Measurements from ENCODE around the gene LDLRAD4. TPM values are rescaled to one million over a fixed set of nuclear protein-coding genes. Genes with fewer than 3 reads are reported as not detected.

The LDLRAD4 gene
- total RNA-seq, 1 donor, result 50.9 TPM

- Histone ChIP-seq H3K4me3 (ENCODE audit: low read length) (no peak overlapping the region), H3K9me3 (ENCODE audit: low read depth, low read length) (no peaks in the 10 kb centered on the region), H3K27me3 (ENCODE audit: insufficient read depth, low read length) (no peaks in the 10 kb centered on the region), H3K4me1 (ENCODE audit: insufficient read depth, low read length) (peaks cover 25% of the 10 kb centered on the region)
Measured at GRCh38 chr18:13435586-13436333, 217.2 kb downstream of the LDLRAD4 start.

DNA sequence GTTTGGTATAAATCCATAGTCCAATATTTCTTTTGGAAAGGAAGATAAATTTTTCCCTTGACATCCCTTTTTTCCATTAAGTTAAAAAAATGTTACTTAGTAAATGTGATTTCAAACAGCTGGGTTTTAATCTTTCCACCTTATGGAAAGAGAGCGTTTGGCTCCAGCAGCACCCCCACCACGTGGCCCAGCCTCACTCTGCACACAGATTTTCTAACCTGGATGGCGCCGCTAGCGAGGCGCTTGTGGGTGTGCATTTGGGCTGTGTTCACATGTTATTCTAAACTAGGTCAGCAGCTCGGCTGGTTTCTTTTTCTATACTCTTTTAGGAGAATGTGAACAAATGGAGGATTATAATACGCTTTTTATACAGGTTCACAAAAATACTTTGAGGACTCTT is 218.0 kb downstream of the LDLRAD4 start:
- Histone ChIP-seq H3K4me1 (ENCODE audit: insufficient read depth, low read length) (peaks cover 25% of the 10 kb centered on the region), H3K4me3 (ENCODE audit: low read length) (no peak overlapping the region), H3K9me3 (ENCODE audit: low read depth, low read length) (no peaks in the 10 kb centered on the region), H3K27me3 (ENCODE audit: insufficient read depth, low read length) (no peaks in the 10 kb centered on the region)

DNA sequence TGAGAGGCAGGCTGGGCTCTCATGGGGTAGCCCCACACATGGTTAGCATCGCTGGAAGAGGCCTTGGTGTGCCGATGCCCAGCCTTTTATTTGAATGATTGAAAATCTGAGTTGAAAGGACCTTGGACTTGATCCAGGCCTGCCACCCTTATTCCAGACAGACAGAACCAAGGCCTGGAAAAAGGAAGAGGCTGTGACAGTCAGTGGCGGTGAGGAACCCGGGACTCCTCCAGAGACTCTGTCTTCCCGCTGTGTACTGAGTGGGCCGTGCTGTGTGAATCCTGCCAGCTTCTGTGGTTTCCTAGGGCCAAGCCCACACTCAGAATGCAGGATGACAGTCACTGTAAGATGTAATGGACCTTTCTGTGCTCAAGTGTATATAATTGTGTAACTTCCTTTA is 218.5 kb downstream of the LDLRAD4 start:
- no peak overlapping the region for H3K4me3 ChIP-seq (ENCODE audit: low read length)
- peaks cover 25% of the 10 kb centered on the region for H3K4me1 ChIP-seq (ENCODE audit: insufficient read depth, low read length)
- H3K9me3 ChIP-seq (ENCODE audit: low read depth, low read length), result no peaks in the 10 kb centered on the region
- no peaks in the 10 kb centered on the region for H3K27me3 ChIP-seq (ENCODE audit: insufficient read depth, low read length)

GRCh38 chr18:13437796-13438506 is 219.4 kb downstream of the LDLRAD4 start:
- Histone ChIP-seq H3K4me1 (ENCODE audit: insufficient read depth, low read length) (peaks cover 25% of the 10 kb centered on the region), H3K4me3 (ENCODE audit: low read length) (no peak overlapping the region), H3K27me3 (ENCODE audit: insufficient read depth, low read length) (no peaks in the 10 kb centered on the region), H3K9me3 (ENCODE audit: low read depth, low read length) (no peaks in the 10 kb centered on the region)

- Histone ChIP-seq H3K9me3 (ENCODE audit: low read depth, low read length) (no peaks in the 10 kb centered on the region), H3K4me3 (ENCODE audit: low read length) (no peak overlapping the region), H3K4me1 (ENCODE audit: insufficient read depth, low read length) (peaks cover 25% of the 10 kb centered on the region), H3K27me3 (ENCODE audit: insufficient read depth, low read length) (no peaks in the 10 kb centered on the region)
Measured at GRCh38 chr18:13438507-13439056, 220.0 kb downstream of the LDLRAD4 start.

GRCh38 chr18:13439461-13439860 is 220.9 kb downstream of the LDLRAD4 start:
- Histone ChIP-seq H3K27me3 (ENCODE audit: insufficient read depth, low read length) (no peaks in the 10 kb centered on the region), H3K4me1 (ENCODE audit: insufficient read depth, low read length) (peaks cover 25% of the 10 kb centered on the region), H3K9me3 (ENCODE audit: low read depth, low read length) (no peaks in the 10 kb centered on the region), H3K4me3 (ENCODE audit: low read length) (no peak overlapping the region)

DNA sequence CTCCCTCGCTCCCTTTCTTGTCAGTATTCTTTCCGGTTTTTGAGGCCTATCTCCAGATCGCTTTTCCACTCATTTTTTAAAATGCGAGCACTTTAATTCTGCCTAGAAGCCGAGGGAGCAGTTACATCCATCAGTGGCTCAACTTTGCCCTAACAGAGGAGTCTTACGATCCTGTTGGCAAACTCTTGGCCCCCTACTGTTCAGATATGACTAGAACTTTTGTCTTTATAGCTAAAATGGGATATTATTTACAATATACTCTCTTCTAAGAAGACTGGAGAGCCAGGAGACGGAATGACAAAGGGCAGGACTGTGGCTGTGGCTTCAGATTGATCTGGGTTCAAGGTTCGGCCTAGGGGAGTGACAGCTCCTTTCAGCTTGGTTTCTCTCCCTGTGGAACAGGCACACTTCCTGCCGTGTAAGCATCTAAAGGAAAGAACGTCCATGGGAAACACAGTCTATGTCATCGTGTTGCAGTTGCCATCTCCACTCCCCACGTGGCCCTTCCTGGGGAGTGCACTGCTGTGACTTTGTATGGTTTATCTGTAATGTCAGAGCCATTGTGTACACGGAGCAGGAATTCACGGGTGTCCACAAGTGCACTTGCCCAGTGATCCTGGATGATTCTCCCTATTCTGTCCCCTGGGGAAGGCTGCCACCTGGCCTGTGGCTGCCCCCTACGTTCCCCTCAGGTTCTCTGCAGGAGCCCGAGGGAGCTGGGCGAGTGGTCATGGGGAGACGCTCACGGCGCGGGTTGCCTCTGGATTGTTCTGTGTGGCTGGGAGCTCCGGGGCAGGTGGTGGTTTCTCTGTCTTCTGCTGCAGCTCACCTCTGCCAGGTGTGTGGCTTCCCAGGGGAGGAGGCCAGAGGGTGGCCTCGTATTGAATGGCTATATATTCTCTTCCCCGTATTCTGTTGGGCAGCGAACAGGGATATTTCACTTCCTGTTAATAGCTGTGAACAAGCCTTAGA is 222.0 kb downstream of the LDLRAD4 start:
- H3K4me1 ChIP-seq (ENCODE audit: insufficient read depth, low read length), result peaks cover 25% of the 10 kb centered on the region
- no peaks in the 10 kb centered on the region for H3K27me3 ChIP-seq (ENCODE audit: insufficient read depth, low read length)
- no peak overlapping the region for H3K4me3 ChIP-seq (ENCODE audit: low read length)
- H3K9me3 ChIP-seq (ENCODE audit: low read depth, low read length), result no peaks in the 10 kb centered on the region

GRCh38 chr18:13441736-13442135 is 223.2 kb downstream of the LDLRAD4 start:
- Histone ChIP-seq H3K9me3 (ENCODE audit: low read depth, low read length) (no peaks in the 10 kb centered on the region), H3K4me3 (ENCODE audit: low read length) (no peak overlapping the region), H3K4me1 (ENCODE audit: insufficient read depth, low read length) (peaks cover 23% of the 10 kb centered on the region), H3K27me3 (ENCODE audit: insufficient read depth, low read length) (no peaks in the 10 kb centered on the region)

GRCh38 chr18:13442451-13442850 is 223.9 kb downstream of the LDLRAD4 start:
- H3K27me3 ChIP-seq (ENCODE audit: insufficient read depth, low read length), result no peaks in the 10 kb centered on the region
- no peak overlapping the region for H3K4me3 ChIP-seq (ENCODE audit: low read length)
- H3K4me1 ChIP-seq (ENCODE audit: insufficient read depth, low read length), result peaks cover 16% of the 10 kb centered on the region
- no peaks in the 10 kb centered on the region for H3K9me3 ChIP-seq (ENCODE audit: low read depth, low read length)

DNA sequence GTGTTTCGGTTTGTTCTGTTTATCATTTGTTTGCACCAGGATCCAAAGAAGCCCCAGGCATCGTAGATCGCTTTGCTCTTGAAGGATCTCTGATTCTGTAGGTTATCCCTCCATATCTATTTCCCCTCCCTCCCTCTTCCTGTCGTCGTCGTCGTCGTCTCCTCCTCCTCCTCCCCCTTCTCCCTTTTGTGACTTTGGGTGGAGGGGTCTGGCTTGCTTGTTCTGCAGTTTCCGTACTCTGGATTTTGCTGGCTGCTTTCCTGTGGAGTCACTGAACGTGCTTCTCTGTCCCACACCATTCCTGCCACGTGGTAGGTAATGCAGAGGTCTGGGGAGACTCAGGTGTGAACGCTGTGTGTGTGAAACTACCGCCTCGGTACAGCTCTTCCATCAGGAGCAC is 225.0 kb downstream of the LDLRAD4 start:
- no peaks in the 10 kb centered on the region for H3K27me3 ChIP-seq (ENCODE audit: insufficient read depth, low read length)
- H3K4me3 ChIP-seq (ENCODE audit: low read length), result no peak overlapping the region
- peaks cover 9% of the 10 kb centered on the region for H3K4me1 ChIP-seq (ENCODE audit: insufficient read depth, low read length)
- H3K9me3 ChIP-seq (ENCODE audit: low read depth, low read length), result no peaks in the 10 kb centered on the region

DNA sequence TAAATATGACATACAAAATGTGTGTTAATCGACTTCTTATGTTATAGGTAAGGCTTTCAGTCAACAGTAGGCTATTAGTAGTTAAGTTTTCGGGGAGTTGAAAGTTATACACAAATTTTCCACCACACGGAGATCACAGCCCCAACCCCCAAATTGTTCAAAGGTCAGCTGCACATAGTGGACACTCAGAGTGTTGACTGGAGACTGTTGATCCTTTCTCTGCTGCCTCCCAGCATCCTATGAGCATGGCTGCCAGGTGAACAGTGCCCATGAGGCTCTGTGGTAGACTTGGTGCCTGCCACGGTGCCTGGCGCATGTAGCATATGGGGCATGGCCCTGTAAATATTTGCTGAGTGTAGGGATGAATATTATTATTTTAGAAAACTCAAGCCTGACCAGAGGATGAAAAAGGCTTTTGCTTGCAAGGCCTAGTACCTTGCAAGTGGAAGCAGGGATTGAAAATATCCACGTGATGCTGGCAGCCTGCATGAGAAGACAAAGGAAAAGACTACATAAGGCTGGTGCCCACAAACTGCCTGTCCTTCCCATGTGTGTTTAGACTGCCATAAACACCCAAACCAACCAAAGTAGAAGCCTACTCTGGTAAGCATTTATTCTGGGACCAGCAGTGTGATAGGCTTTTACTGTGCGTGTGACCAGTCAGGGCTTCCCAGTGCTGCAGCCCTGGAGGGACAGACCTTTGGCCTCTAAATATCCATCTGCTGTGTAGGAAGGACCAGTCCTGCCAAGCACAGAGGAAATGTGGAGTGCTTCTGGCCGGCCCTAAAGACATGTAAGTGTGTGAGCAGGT is 226.1 kb downstream of the LDLRAD4 start:
- H3K9me3 ChIP-seq (ENCODE audit: low read depth, low read length), result no peaks in the 10 kb centered on the region
- no peak overlapping the region for H3K4me3 ChIP-seq (ENCODE audit: low read length)
- peaks cover 2% of the 10 kb centered on the region for H3K4me1 ChIP-seq (ENCODE audit: insufficient read depth, low read length)
- no peaks in the 10 kb centered on the region for H3K27me3 ChIP-seq (ENCODE audit: insufficient read depth, low read length)

GRCh38 chr18:13445241-13445897 is 226.8 kb downstream of the LDLRAD4 start:
- Histone ChIP-seq H3K9me3 (ENCODE audit: low read depth, low read length) (no peaks in the 10 kb centered on the region), H3K4me3 (ENCODE audit: low read length) (no peak overlapping the region)

DNA sequence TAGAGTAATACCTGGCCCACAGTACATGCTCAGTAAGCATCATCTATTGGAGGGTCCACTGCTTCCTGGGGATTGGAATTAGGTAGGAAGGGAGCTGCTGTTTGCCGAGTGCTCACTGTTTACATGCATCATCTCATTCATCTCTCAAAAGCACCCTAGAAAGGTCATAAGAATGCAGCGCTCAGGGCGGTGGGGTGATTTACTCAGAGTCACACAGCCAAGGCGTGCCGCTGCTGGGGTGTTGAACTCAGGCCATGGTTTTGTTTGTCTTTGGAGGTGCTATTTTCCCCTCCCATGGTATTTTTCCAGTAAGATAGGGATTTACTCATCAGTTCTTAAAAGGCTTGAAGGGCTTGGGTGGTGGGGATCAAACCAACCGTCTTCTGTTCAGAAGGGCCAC is 227.5 kb downstream of the LDLRAD4 start:
- H3K9me3 ChIP-seq (ENCODE audit: low read depth, low read length), result no peaks in the 10 kb centered on the region
- peaks cover 7% of the 10 kb centered on the region for H3K4me1 ChIP-seq (ENCODE audit: insufficient read depth, low read length)
- no peaks in the 10 kb centered on the region for H3K27me3 ChIP-seq (ENCODE audit: insufficient read depth, low read length)
- no peak overlapping the region for H3K4me3 ChIP-seq (ENCODE audit: low read length)

More at GRCh38 chr18:13445241-13445897, 226.8 kb downstream of the LDLRAD4 start:
- Histone ChIP-seq H3K27me3 (ENCODE audit: insufficient read depth, low read length) (no peaks in the 10 kb centered on the region), H3K4me1 (ENCODE audit: insufficient read depth, low read length) (peaks cover under 1% of the 10 kb centered on the region)

All from mononuclear cell (primary cell).